WTC11 (cell line): ENCODE results near the gene CHST11. TPM values are rescaled to one million over a fixed set of nuclear protein-coding genes. Genes with fewer than 3 reads are reported as not detected.

Experiments
- ATAC-seq: fragments of 200-7000 bp; cut with Tn5 transposase; 2 replicates; pipeline ENCODE4 v1.10.0; 2021; ENCODE audit warnings: mild to moderate bottlenecking, moderate library complexity
- CTCF ChIA-PET: fragments of 300-600 bp; sonication (Branson Sonifier 250); formaldehyde crosslinking; loops from one replicate; lab custom pipeline; 2021; ENCODE audit warnings: antibody characterized with exemption; lab: Charles Lee
- POLR2A ChIA-PET: fragments of 350-600 bp; sonication (Branson Sonifier 250); formaldehyde crosslinking; loops from one replicate; lab custom pipeline; 2021; ENCODE audit warnings: antibody characterized with exemption; lab: Charles Lee
- DNase-seq: peaks from one replicate; pipeline ENCODE4 v3.0.0; 2021; ENCODE audit warnings: low spot score
- H3K27ac Mint-ChIP-seq: 2 replicates; pipeline ENCODE4 v1.8.0; 2021; ENCODE audit warnings: mixed read lengths
- H3K27me3 Mint-ChIP-seq: 2 replicates; pipeline ENCODE4 v1.8.0; 2021; ENCODE audit warnings: low read depth, mild to moderate bottlenecking, moderate library complexity, mixed read lengths
- H3K36me3 Mint-ChIP-seq: 2 replicates; pipeline ENCODE4 v1.8.0; 2021; ENCODE audit warnings: mixed read lengths
- H3K4me1 Mint-ChIP-seq: 2 replicates; pipeline ENCODE4 v1.8.0; 2022; ENCODE audit warnings: mixed read lengths
- H3K4me3 Mint-ChIP-seq: 2 replicates; pipeline ENCODE4 v1.8.0; 2021; ENCODE audit warnings: mild to moderate bottlenecking, moderate library complexity, mixed read lengths
- H3K9me3 Mint-ChIP-seq: 2 replicates; pipeline ENCODE4 v1.8.0; 2021; ENCODE audit warnings: mixed read lengths
- AR ChIP-seq: fragments of 250-450 bp; sonication (Bioruptor Pico); IDR thresholded peaks from 2 replicates; pipeline ENCODE4 v1.9.0; 2021; ENCODE audit warnings: mild to moderate bottlenecking
- CDX4 ChIP-seq: fragments of 250-450 bp; sonication (Bioruptor Pico); IDR thresholded peaks from 2 replicates; pipeline ENCODE4 v1.9.0; 2021; ENCODE audit warnings: moderate library complexity, mild to moderate bottlenecking, inconsistent platforms, borderline replicate concordance
- E2F4 ChIP-seq: sonication (generic); formaldehyde crosslinking; IDR thresholded peaks from 2 replicates; pipeline ENCODE4 v1.8.1; 2022; ENCODE audit warnings: low read depth, mild to moderate bottlenecking, moderate library complexity, missing genetic modification reagents, borderline replicate concordance
- ERG ChIP-seq: fragments of 250-450 bp; sonication (Bioruptor Pico); IDR thresholded peaks from 2 replicates; pipeline ENCODE4 v1.8.0; 2021; ENCODE audit warnings: mild to moderate bottlenecking
- FOXJ3 ChIP-seq: sonication (generic); formaldehyde crosslinking; IDR thresholded peaks from 2 replicates; pipeline ENCODE4 v1.9.0; 2021; ENCODE audit warnings: missing genetic modification reagents, mild to moderate bottlenecking, borderline replicate concordance
- NFE2L1 ChIP-seq: sonication (generic); formaldehyde crosslinking; IDR thresholded peaks from 2 replicates; pipeline ENCODE4 v1.8.1; 2023; ENCODE audit warnings: missing genetic modification reagents
- NR2C2 ChIP-seq: sonication (generic); formaldehyde crosslinking; IDR thresholded peaks from 2 replicates; pipeline ENCODE4 v1.8.0; 2022; ENCODE audit warnings: mild to moderate bottlenecking, missing genetic modification reagents
- PRRX2 ChIP-seq: fragments of 250-450 bp; sonication (Bioruptor Pico); IDR thresholded peaks from 2 replicates; pipeline ENCODE4 v1.8.0; 2021; ENCODE audit warnings: mild to moderate bottlenecking
- RORB ChIP-seq: fragments of 250-450 bp; sonication (Bioruptor Pico); IDR thresholded peaks from 2 replicates; pipeline ENCODE4 v1.9.0; 2021; ENCODE audit warnings: mild to moderate bottlenecking
- SP1 ChIP-seq: sonication (generic); formaldehyde crosslinking; conservative IDR thresholded peaks from 2 replicates; pipeline ENCODE4 v1.8.1; 2022; ENCODE audit warnings: missing genetic modification reagents
- STAT6 ChIP-seq: sonication (generic); formaldehyde crosslinking; conservative IDR thresholded peaks from 2 replicates; pipeline ENCODE4 v1.8.1; 2023; ENCODE audit warnings: mild to moderate bottlenecking, low read depth, missing genetic modification reagents, moderate library complexity
- TP53 ChIP-seq: sonication (generic); formaldehyde crosslinking; IDR thresholded peaks from 2 replicates; pipeline ENCODE4 v1.8.1; 2023; ENCODE audit warnings: mild to moderate bottlenecking, missing genetic modification reagents
- USF1 ChIP-seq: sonication (generic); formaldehyde crosslinking; IDR thresholded peaks from 2 replicates; pipeline ENCODE4 v1.8.0; 2022; ENCODE audit warnings: mild to moderate bottlenecking, missing genetic modification reagents
- ZMAT4 ChIP-seq: fragments of 250-450 bp; sonication (Bioruptor Pico); IDR thresholded peaks from 2 replicates; pipeline ENCODE4 v1.9.0; 2021; ENCODE audit warnings: mild to moderate bottlenecking
- ZNF281 ChIP-seq: sonication (generic); formaldehyde crosslinking; IDR thresholded peaks from 2 replicates; pipeline ENCODE4 v1.8.0; 2023; ENCODE audit warnings: mild to moderate bottlenecking, missing genetic modification reagents
- ZNF396 ChIP-seq: fragments of 250-450 bp; sonication (Bioruptor Pico); IDR thresholded peaks from 2 replicates; pipeline ENCODE4 v1.8.0; 2021; ENCODE audit warnings: mild to moderate bottlenecking, moderate library complexity, borderline replicate concordance
- ZNF671 ChIP-seq: fragments of 250-450 bp; sonication (Bioruptor Pico); IDR thresholded peaks from 2 replicates; pipeline ENCODE4 v1.8.0; 2021; ENCODE audit warnings: mild to moderate bottlenecking
- total RNA-seq: library from RNA; stranded (reverse); gene quantifications from 3 replicates; pipeline ENCODE4 v1.2.3, GENCODE V29; 2021

The CHST11 gene
- total RNA-seq, 1 experiment from 2014 or later: 24.2 TPM

- POLR2A ChIA-PET: no interaction called here
- H3K27ac Mint-ChIP-seq: no peak overlapping the region
- no peak overlapping the region for H3K4me3 Mint-ChIP-seq
- CTCF ChIA-PET: interaction anchor here (1.1 to 1.5 kb wide), 2 partner anchors 76 to 201 kb away, joined by 3 to 4 read pairs; no protein-coding TSS in a partner anchor
- no peak for ATAC-seq
- H3K36me3 Mint-ChIP-seq: no peaks in the 10 kb centered on the region
- H3K27me3 Mint-ChIP-seq: no peaks in the 10 kb centered on the region
- no peak for DNase-seq
- H3K4me1 Mint-ChIP-seq: peaks cover 31% of the 10 kb centered on the region
- TF ChIP-seq NR2C2 (CRISPR knock-in tag): no peak
- no peak for TF ChIP-seq E2F4
- no peak for TF ChIP-seq USF1 (CRISPR knock-in tag)
- TF ChIP-seq ZNF281 (CRISPR knock-in tag): no peak
- TF ChIP-seq ZNF671: no peak
- TF ChIP-seq FOXJ3: no peak
- TF ChIP-seq TP53 (CRISPR knock-in tag): no peak
- TF ChIP-seq STAT6: no peak
- TF ChIP-seq SP1 (CRISPR knock-in tag): no peak
- no peak for TF ChIP-seq RORB
- no peak for TF ChIP-seq CDX4 (CRISPR knock-in tag)
- TF ChIP-seq AR (CRISPR knock-in tag): no peak
- no peak for TF ChIP-seq ZMAT4
- TF ChIP-seq ZNF396: no peak
- no peak for TF ChIP-seq NFE2L1 (CRISPR knock-in tag)
- no peak for TF ChIP-seq ERG (CRISPR knock-in tag)
- TF ChIP-seq PRRX2 (CRISPR knock-in tag): no peak
- no peaks in the 10 kb centered on the region for H3K9me3 Mint-ChIP-seq
These were observed 126.0 kb downstream of the CHST11 start for GRCh38 chr12:104582739-104583138.
